ENCODE results near the gene SPACA6.
"Not testable (repeated sequence)": the region's sequence is repeated elsewhere in the genome, so short reads cannot be mapped to it uniquely, and the experiment has no call there.

Gene SPACA6

GRCh38 chr19:51693260-51693659 lies at the start of gene SPACA6:
Gene SPACA6 (plus strand): TSS chr19:51693330. CDS start chr19:51693527, 197 bp downstream.
- DNase-seq (ENCODE audit: extremely low read depth in 1 of 2, low read depth in 1 of 2): no peak

GRCh38 chr19:51644636-51645271 lies 48.4 kb upstream of the SPACA6 start:
- no peak for DNase-seq (ENCODE audit: extremely low read depth in 1 of 2, low read depth in 1 of 2)

DNA sequence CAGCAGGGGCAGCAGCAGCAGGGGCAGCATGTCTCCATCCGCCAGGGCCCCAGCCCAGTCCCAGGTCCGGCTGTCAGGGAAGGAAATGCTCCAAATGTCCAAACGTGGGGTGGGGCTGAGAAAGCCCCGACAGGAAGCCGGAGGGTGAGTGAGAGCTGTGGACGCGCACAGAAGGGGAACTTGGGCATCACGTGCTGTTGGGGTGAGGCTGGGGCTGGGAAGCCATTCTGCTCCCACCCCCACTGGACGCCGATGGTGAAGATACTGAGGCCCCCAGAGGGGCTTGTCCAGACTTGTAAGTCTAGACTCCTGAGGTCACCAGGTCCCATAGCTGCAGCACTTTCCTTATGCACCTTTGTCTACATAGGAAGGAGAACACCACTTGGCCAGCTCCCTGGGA lies 46.4 kb upstream of the SPACA6 start, which contains the start of gene SIGLEC14:
Gene SIGLEC14 (minus strand): TSS at position 96 of the 400 bp plus-strand sequence. CDS start 66 bp downstream, at position 30.
- DNase-seq (ENCODE audit: extremely low read depth in 1 of 2, low read depth in 1 of 2): not testable (repeated sequence)

GRCh38 chr19:51647318-51647717 lies 45.8 kb upstream of the SPACA6 start:
- no peak for DNase-seq (ENCODE audit: extremely low read depth in 1 of 2, low read depth in 1 of 2)

GRCh38 chr19:51651216-51651846 lies 41.8 kb upstream of the SPACA6 start:
- no peak for DNase-seq (ENCODE audit: extremely low read depth in 1 of 2, low read depth in 1 of 2)

DNA sequence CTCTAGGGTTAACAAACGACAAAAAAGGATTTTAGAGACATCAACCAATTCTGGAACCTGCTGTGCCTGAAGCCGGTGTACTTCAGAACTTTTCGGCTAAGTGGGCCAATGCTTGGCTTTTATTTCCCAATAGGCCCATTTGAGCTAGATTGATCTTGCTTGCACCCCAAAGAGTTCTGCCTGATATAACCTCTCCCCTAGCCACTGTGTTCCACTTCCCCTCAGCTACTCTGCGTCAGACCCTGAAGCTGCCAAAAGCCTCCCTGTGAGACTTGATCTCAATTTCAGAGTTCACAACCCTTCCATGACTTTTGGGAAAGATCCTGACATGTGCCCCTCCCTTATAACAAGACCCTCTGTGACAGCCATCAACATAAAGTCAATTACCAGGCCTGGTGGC lies 40.9 kb upstream of the SPACA6 start:
- no peak for DNase-seq (ENCODE audit: extremely low read depth in 1 of 2, low read depth in 1 of 2)

DNA sequence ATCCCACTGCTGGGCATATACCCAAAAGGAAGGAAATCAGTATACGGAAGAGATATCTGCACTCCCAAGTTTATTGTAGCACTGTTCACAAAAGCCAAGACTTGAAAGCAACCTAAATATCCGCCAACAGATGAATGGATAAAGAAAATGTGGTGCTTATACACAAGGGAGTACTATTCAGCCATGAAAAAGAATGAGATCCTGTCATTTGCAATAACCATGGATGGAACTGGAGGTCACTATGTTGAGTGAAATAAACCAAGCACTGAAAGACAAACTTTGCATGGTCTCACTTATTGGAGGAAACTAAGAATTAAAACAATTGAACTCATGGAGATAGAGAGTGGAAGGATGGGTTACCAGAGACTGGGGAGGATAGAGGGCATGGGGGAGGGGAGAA lies 40.0 kb upstream of the SPACA6 start:
- no peak for DNase-seq (ENCODE audit: extremely low read depth in 1 of 2, low read depth in 1 of 2)

DNA sequence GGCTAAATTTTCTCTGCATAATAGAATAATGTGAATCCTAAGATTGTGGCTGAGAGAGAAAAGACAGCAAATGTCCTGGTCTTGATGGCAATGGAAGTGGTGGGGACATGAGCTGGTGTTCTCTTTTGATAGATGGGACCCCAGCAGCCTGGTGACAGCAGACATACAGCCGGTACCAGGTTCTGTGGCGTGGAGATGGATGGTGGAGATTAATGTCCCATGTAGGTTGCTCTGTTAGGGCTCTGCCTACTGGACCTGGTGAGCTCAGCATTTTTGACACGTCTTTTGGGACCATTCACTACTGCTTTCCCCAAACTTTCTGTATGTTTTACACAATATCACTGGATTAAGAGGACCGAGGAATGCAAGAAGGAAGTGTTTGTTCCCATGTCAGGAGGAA lies 38.3 kb upstream of the SPACA6 start:
- no peak for DNase-seq (ENCODE audit: extremely low read depth in 1 of 2, low read depth in 1 of 2)

DNA sequence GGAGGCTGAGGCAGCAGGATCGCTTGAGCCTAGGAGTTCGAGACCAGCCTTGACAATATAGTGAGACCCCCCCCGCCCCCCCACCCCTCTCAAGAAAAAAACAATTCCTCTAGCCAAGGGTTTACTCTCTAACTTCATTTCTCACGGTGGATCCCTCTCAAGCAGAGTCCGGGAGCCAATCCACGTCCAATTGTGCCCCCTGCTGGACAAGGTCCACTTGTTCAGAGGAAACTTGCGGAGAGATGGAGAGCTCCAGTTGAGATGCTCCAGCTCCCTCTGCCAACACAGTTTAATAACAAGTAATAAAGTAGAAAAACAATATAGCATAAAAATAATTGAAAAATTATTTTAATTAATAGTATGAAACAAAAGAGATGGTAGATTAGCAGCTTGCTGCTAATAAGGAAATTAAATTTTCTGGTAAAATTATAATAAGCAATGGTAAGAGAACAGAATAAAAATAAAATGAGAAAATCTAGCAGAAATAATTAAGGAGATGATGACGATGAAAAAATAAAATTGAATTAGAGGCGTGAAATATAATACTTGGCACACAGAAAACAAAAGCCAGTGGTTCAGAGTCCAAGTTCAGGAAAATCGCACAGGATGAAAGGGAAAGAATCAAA lies 32.0 kb upstream of the SPACA6 start:
- DNase-seq (ENCODE audit: extremely low read depth in 1 of 2, low read depth in 1 of 2): peak; percentile 18 to 46

- no peak for DNase-seq (ENCODE audit: extremely low read depth in 1 of 2, low read depth in 1 of 2)
Measured at GRCh38 chr19:51663650-51664049, 29.5 kb upstream of the SPACA6 start.

DNA sequence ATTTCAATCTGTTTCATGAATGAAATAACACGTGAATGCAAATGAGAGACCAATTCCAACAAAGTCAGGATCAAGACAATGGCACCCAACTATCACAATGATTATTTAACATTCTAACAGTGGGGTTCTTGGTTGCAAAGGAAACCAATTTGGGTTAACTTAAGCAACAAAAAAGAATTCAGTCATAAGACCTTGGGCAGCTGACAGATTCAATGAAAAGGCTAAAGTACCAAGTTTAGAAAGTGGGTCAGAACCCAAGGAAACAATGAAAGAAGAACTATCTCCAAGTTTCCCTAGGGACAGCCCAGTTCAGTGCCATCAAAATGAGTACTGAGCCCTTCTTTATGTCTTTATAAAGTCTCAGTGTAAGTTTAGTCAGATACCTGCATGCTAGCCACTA lies 29.0 kb upstream of the SPACA6 start:
- DNase-seq (ENCODE audit: extremely low read depth in 1 of 2, low read depth in 1 of 2): no peak

- no peak for DNase-seq (ENCODE audit: extremely low read depth in 1 of 2, low read depth in 1 of 2)
Measured at GRCh38 chr19:51664997-51665396, 28.1 kb upstream of the SPACA6 start.

GRCh38 chr19:51668216-51668615 lies 24.9 kb upstream of the SPACA6 start:
- DNase-seq (ENCODE audit: extremely low read depth in 1 of 2, low read depth in 1 of 2): no peak

GRCh38 chr19:51675911-51676565 lies 17.1 kb upstream of the SPACA6 start:
- DNase-seq (ENCODE audit: extremely low read depth in 1 of 2, low read depth in 1 of 2): not testable (repeated sequence)

- peak in 1 of 2 donors; percentile 22 for DNase-seq (ENCODE audit: extremely low read depth in 1 of 2, low read depth in 1 of 2)
Measured at GRCh38 chr19:51676566-51677083, 16.5 kb upstream of the SPACA6 start.

DNA sequence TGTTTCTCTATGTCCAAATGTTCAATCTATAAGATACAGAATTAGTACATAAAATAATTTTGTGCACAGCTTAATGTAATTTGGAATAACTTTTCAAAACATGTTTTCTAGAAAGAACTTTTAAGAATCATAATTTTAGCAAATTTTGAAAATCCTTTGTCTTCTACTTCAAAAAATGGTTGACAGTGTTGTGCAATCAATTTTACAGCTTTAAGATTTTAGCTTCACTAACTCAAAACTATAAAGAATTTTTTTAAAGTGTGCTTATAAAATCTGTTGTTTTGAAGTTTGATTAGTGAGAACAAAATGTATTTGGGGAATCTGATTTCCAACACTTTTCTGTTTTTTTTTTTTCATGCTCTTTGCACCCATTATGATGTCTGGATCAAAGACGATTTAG lies 12.7 kb upstream of the SPACA6 start:
- no peak for DNase-seq (ENCODE audit: extremely low read depth in 1 of 2, low read depth in 1 of 2)

DNA sequence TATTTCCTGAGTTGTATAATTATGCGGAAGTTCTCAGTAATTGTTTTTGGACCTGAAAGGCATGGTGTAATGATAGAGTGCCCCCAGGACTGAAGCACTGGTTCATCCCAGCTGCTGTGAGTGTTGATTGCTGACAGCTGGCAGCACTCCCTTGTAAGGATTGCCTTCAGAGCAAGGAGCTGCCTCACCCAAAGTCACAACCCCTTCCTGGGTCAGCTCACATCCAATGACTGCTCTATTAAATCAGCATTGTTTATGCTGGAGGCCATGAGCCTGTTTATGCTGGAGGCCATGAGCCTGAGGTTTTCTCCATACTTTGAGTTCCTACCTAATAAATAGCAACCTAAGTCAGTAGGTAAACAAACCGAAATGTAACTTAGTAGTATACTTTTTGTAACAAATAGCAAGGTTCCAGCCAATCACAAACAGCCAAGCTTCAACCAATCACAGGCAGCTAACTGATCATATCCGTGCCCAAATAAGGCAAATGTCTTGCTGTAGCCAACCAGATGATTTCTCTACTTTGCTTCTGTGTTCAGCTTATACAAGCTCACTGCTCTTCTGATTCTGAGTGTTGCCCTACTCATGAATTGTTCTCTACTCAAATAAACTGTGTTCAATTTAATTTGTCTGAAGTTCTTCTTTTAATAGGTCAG lies 11.7 kb upstream of the SPACA6 start:
- no peak for DNase-seq (ENCODE audit: extremely low read depth in 1 of 2, low read depth in 1 of 2)

DNA sequence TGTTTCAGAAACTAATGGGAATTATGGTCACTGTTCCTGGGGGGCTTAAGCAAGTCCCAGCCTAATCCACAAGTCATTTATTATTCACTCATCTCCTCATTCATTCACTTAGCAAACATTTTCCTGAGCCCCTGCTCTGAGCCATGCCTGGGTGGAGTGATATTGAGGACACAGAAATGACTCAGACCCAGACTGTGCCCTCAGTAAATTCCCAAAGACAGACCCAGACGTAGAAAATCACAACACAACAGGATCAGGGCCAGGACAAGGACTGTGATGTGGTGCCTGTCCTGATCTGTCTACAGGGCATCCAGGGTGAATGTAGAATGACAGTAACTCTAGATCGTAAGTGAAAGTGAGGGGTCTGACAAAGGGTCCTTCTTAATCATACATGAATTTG lies 7.0 kb upstream of the SPACA6 start:
- no peak for DNase-seq (ENCODE audit: extremely low read depth in 1 of 2, low read depth in 1 of 2)

GRCh38 chr19:51687791-51688670 lies 5.1 kb upstream of the SPACA6 start:
- DNase-seq (ENCODE audit: extremely low read depth in 1 of 2, low read depth in 1 of 2): no peak
